GM18502 (cell line): ENCODE data around the gene PLPP6.

ENCODE experiments used
- ATAC-seq: cut with Tn5 transposase; IDR thresholded peaks from one replicate; pipeline ENCODE4 v1.9.1; 2021; ENCODE audit warnings: mild to moderate bottlenecking; ENCODE audit not compliant: unreplicated experiment, poor library complexity

PLPP6 gene

GRCh38 chr9:4661165-4661564 lies 929 bp upstream of the PLPP6 start:
- ATAC-seq = no peak

GRCh38 chr9:4661611-4662010 lies 483 bp upstream of the PLPP6 start:
- ATAC-seq = no peak

- no peak for ATAC-seq
Observed at GRCh38 chr9:4662989-4663792, 1.1 kb downstream of the PLPP6 start.

- no peak for ATAC-seq
Observed at GRCh38 chr9:4663956-4664355, 1.9 kb downstream of the PLPP6 start.

GRCh38 chr9:4665357-4665756 lies 3.3 kb downstream of the PLPP6 start:
- no peak for ATAC-seq

GRCh38 chr9:4666042-4666699 lies 4.1 kb downstream of the PLPP6 start, which contains the start of gene SPATA6L:
Gene SPATA6L, minus strand, starts transcription at chr9:4666480. Its CDS starts 230 bp downstream, at chr9:4666250.
- ATAC-seq = peak; percentile 47

GRCh38 chr9:4667681-4668080 lies 5.6 kb downstream of the PLPP6 start:
- ATAC-seq = no peak

- ATAC-seq = no peak
Observed at GRCh38 chr9:4668604-4669003, 6.5 kb downstream of the PLPP6 start.

- ATAC-seq = no peak
Observed at GRCh38 chr9:4669890-4670289, 7.8 kb downstream of the PLPP6 start.

- ATAC-seq = no peak
Observed at GRCh38 chr9:4670591-4670990, 8.5 kb downstream of the PLPP6 start.

- ATAC-seq = no peak
Observed at GRCh38 chr9:4671737-4672136, 9.6 kb downstream of the PLPP6 start.

- ATAC-seq = no peak
Observed at GRCh38 chr9:4674783-4675182, 12.7 kb downstream of the PLPP6 start.

- no peak for ATAC-seq
Observed at GRCh38 chr9:4677392-4677791, 15.3 kb downstream of the PLPP6 start.

- peak; percentile 27 for ATAC-seq
Observed at GRCh38 chr9:4678679-4679267, 16.7 kb downstream of the PLPP6 start.

- peak; percentile 97 for ATAC-seq
Observed at GRCh38 chr9:4679268-4680172, 17.4 kb downstream of the PLPP6 start, which contains the start of gene CDC37L1. Gene CDC37L1, plus strand, starts transcription at chr9:4679569. Its CDS starts 199 bp downstream, at chr9:4679768.

GRCh38 chr9:4680173-4680525 lies 18.1 kb downstream of the PLPP6 start:
- no peak for ATAC-seq

- no peak for ATAC-seq
Observed at GRCh38 chr9:4680750-4681149, 18.7 kb downstream of the PLPP6 start.

- no peak for ATAC-seq
Observed at GRCh38 chr9:4684820-4685219, 22.7 kb downstream of the PLPP6 start.

GRCh38 chr9:4686112-4686511 lies 24.0 kb downstream of the PLPP6 start:
- no peak for ATAC-seq

GRCh38 chr9:4686584-4686983 lies 24.5 kb downstream of the PLPP6 start:
- ATAC-seq = no peak
